HG02678 (cell line): ENCODE measurements around the gene NPLOC4.

Source experiments
- ATAC-seq: cut with Tn5 transposase; IDR thresholded peaks from one replicate; pipeline ENCODE4 v1.9.1; 2021; ENCODE audit warnings: mild to moderate bottlenecking, moderate library complexity; ENCODE audit not compliant: unreplicated experiment

Gene NPLOC4

DNA sequence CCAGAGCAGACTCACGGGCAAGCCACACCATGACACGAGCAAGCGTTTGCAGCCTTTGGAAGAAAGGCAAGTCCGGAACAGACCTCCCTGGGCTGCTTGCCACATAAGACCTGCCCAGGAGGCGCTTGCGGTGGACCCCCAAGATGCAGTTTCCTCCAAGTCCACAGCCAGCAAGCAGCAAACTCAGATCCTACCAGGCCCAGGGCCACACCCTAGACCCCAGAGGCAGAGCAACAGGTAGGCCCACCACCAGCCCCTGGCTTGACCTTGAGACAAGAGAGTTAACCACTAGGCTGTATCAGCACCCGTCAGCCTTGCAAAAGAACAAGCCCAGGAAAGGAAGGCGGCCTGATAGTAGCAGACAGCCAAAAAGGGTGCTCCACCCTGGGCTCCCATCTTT lies 87.1 kb downstream of the NPLOC4 start:
- no peak for ATAC-seq

DNA sequence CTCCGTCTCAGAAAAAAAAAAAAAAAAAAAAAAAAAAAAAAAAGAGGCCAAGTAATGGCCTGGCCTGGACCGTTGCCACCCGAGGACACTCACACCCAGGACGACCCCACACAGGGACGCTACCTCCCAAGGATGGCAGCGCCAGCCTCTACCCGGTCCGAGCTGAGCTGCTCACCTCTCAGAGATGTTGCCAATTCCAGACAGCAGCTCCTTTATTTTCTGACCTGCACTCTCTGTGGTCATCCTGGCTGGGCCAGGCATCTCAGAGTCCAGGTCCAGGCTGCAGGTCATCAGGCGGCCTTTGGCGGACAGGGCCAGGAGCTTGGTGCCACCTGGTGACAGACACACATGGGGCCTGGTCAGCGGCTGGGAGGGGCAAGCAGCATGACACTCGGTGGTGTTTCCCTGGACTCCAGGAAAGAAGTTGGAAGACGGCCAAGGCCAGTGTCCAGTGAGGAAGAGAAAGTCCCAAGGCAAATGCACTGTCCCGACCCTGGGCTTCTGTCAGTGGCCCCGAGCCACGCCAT lies 87.8 kb downstream of the NPLOC4 start:
- no peak for ATAC-seq

DNA sequence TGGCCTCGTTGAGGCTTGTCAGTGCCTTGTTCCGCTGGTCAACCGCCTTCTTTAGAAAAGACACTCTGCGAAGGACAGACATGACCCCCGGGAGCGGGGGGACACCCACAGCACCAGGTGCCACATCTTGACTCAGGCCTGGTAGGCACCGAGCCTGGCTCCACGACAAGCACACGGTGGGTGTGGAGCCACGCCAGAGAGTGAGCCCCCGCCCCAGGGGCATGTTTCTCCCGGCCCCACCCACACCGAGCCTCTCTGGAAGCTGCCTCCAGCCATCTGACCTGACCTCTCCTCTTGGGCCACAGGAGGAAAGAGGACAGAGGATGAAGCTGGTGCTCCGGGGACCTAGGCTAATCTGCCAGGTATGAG lies 89.3 kb downstream of the NPLOC4 start:
- no peak for ATAC-seq

DNA sequence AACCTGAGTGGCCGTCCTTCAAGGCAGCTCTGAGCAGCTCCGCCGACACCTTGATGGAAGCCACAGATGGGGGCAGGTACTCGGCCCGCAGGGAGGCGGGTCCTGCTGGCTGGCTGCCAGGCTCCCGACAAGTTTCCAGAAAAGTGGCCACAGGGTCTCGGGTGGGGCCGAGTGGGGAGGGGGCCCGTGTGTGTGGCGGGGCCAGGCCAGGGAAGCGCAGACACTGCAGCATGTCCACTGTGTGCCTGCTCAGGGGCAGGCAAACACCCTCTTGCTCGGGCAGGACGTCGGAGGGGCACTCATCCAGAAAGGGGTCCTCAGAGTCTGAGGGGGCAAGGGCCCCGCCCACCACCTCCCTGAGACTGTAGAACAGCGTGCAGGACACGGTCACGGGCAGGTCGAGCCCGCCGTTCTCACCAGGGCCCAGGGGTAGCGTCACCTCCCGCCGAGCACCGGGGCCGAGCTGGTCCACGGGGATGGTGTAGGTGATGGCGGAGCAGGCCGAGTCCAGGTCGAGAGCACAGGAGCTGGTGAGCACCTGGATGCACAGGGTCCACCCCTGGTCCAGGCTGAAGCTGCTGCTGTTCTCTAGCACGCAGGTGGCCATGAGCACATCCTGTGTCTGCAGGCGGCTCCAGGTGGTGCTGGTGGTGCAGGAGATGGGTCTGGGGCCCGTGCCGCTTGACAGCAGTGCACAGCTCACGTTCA lies 89.9 kb downstream of the NPLOC4 start:
- ATAC-seq, result no peak

DNA sequence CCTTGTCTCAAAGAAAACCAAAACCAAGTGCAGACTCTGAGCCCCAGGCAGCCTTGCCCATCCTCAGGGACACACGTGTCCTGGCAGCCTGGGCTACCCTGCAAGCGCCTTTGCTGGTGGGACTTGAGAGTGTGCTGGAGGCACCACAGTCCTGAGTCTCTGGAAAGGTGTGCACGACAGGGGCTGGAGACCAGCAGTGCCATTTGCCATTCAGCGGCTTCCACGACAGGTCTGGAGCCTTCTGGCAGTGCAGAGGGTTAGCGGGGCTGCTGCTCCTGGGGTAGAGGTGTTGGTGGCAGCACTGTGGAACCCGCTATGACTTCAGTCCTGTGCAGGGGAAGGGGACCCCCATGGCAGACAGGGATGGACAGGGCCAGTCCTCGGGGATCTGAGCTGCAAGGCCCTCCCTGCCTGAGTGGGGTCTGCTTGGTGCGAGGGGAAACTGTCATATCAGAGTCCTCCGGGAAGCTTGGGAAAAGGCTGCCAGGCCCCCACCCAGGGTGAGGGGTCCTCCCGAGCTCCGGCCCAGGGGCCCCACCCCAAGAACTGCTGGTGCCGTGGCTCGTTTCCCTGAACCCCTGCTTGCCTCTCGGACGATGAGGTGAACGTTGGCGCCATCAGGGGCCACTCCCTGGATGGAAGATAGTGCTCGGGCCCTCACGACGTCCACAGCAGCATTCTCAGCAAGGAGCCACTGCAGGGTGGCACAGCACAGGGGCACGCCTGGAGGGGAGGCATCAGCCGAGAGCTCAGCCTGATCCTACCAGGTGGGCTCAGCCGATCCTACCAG lies 91.6 kb downstream of the NPLOC4 start:
- ATAC-seq, result no peak

DNA sequence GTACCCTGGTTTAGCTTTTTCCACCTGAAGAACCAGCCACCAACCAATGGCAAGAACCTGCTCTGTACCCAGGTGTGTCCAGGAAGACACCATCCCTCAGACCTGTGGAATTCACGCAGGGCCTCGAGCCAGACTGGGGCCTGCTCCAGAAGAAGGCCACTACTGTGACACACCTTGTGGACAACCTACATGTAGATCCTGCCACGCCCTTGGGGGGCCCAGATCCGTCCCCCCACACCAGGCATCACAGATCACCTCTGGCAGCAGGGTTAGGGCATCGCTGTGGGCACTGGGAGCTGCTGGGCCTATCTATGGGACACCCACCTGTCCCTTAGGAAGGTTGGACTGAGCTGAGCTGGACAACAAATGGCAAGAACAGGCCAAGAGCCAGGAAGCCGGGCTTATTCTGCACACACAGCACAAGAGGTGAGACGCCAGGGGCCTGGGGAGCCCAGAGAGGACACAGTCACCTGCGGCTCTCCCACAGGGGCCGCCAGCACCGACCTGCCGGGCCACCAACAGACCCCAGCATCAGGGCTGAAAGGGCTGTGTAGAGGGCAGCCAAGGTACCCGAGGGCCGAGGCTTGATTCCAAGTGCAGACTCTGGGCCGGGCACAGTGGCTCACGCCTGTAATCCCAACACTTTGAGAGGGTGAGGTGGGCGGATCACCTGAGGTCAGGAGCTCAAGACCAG lies 92.5 kb downstream of the NPLOC4 start:
- no peak for ATAC-seq

DNA sequence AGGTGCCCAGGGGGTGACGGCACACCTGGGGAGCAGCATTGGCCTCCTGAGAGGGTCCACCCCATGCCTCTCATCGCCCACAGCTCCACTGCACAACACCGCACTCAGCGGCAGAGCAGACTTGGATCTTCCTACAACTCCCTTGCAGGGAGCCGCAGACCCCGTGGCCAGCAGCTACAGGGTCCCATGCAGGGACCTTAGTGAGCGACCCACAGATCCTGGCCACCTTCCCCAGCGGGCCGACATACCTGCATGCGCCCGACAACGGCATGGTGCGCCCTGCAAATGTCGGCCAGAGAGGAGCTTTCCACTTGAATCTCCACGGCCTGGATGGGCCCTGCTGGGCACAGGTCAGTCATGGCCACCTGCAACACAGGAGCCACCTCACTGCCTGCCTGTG lies 93.2 kb downstream of the NPLOC4 start:
- ATAC-seq, result no peak

DNA sequence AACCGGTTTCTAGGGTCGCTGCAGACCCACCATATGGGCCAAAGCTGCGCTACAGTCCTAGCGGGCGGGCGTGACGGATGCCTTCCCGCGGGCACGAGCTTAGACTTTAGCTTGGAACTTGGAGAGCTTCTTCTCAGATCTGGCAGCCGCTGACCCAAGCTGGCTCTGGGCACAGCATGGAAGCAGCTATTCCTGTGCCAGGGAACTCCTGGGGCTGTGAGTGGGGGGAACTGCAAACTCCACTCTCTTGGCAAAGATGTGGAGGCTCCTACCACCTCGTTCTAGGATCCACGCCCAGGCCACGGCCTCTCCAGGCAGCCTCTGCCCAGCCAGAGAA lies 93.6 kb downstream of the NPLOC4 start:
- no peak for ATAC-seq

DNA sequence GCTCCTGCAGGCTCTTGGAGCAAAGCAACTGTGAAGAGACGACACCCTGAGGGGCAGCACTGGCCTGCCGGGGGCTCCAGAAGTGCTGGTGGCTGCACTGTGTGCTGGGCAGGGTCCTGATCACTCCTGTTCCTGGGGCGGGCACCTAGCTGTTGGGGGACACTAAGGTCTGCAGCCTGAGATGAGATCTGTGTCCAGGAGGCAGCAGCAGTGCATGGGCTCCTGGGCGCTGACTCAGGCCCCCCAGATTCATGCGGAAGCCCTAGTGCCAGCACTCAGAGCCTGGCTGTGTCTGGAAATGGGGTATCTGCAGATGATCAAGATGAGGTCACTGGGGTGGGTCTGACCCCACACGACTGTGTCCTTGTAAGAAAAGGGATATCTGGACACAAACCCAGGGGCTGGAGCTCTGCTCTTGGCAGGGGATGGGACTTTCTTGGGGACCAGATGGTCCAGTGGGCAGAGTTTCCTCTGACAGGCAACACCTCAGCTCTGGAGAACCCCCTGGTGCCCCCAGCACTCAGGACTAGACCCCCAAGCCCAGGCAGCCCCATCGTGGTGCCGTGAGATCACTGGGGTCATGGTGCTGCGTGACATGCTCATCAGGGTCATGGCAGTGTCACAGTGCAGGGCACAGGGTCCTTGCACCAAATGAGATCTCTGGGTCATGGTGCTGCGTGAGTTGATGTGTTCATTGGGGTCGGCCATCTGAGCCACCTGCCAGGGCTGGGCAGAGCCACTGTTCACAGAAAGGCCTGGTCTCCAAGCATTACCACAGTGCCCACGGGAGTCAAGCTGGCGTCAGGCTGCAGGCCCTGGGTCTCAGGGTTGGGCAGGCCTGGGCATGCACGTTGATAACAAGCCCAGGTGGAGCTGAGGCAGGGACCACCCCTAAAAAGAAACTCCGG lies 94.2 kb downstream of the NPLOC4 start:
- no peak for ATAC-seq

DNA sequence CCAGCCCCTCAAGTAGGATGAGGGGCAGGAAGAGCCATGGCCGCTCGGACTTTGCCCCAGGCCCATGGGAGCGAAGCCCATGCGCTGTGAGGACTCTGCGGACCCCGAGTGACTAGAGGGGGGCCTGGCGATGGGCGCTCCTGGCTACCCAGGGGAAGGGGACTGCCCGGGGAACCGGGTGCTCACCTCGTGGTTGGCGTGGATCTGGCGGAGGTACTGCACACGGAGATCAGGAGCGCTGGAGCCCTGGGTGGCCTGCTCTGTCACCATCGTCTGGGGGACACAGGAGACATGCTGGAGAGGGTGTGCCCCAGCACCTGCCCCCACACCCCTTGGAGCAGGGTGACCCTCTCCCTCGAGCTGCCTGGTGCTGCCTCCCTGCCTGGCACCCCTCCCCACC lies 95.8 kb downstream of the NPLOC4 start:
- ATAC-seq, result no peak

DNA sequence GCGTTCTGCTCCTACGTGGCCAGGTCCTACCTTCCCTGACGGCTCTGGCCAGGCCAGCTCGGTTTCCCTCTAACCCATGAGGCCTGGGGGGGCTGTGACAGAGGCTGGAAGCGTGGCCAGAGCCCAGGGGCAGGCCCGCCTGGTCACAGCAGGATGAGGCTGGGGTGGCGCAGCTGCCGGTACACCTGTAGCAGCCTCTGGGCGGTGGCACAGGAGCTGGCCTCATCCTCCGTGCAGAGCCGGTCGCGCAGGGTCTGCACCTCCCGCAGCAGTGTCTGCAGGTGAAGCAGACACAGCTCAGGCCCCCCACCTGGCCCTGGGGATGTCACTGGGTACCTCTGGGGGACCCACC lies 96.3 kb downstream of the NPLOC4 start:
- ATAC-seq, result no peak

DNA sequence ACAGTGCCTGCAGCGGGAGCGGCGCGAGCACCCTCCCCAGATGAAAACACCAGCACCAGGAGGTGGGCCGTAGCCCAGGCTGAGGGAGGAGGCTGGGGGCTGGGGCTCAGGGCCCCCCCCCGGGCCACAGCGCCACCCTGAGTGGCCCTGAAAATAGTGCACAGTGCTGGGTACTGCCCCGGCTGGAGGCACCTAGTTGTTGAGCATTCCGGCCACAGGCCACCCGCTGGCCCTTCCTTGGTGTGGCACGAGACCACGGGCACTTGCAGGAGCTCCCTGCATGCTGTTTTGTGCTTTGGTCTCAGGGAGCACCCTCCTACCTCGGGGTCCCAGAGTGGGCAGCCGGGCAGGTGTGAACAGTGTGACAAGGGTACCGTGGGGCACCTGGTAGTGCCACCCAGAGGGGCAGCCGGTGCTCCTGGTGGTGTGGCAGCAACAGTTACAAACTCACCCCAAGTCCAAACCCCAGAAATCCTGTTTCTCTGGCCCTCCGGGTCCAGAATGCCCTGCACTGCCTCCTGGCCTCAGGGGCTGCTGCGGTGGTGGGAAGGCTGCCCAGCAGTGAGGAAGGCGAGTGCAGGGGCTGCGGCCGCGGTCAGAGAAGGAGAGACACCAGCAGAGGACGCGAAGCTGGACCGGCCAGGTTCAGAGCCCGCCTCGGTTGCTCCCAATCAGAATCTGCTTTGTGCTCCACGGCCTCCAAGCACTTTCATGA lies 96.8 kb downstream of the NPLOC4 start:
- no peak for ATAC-seq

DNA sequence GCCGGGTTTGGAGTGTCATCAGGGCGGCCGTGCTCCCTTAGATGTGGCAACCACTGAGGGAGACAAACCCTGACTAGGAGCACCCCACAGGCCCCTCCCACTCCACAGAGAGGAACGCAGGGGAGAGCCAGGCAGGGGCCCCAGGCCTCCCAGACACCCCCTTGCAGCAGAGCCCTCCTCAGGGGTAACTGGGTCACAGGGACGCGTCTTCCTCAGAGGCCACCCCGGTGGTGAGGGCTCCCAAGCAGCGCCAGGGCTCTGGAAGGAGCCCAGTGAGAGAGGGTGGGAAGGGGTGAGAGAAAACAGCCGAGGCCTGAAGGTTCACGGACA lies 97.4 kb downstream of the NPLOC4 start:
- ATAC-seq, result no peak

DNA sequence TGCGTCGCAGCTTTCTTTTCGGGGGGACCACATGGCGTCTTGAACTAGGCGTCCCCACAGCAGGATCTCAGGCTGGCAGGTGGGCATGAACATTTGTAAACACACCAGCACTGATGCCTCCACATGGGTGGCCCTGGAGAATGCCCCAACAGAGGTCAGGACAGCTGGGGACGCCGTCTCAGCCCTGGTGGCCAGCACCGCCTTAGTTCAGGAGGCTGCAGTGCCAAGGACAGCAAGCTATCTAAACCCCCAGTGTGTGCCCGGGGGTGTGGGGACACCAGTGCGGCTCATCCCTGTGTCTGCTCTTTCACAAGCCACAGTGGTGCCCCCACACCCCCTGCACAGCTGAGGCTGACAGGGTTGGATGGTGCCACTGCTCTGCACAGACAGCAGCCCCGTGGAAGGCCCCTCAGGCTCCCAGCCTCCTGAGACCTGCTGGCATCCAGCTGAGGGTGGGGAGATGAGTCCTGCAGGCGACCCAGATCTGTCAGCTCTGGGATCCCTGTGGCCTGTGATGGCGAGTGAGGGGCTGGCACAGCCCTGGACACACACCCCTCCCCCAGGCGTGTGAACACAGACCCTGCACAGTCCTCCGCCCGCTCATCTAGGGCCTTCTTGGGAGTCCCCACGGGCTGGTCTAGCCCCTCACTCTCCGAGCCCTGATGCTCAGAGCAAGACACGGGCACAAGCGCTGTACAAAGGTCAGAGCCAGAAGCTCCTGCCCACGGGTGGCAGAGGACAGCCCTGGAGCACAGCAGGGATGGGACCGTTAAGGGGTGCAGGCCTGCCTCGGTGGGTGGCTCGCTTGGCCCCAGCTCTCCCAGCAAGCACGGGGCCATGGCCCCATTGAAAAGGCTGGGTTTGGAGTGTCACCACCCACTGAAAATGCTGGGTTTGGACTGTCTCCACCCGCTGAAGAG lies 98.0 kb downstream of the NPLOC4 start:
- no peak for ATAC-seq

DNA sequence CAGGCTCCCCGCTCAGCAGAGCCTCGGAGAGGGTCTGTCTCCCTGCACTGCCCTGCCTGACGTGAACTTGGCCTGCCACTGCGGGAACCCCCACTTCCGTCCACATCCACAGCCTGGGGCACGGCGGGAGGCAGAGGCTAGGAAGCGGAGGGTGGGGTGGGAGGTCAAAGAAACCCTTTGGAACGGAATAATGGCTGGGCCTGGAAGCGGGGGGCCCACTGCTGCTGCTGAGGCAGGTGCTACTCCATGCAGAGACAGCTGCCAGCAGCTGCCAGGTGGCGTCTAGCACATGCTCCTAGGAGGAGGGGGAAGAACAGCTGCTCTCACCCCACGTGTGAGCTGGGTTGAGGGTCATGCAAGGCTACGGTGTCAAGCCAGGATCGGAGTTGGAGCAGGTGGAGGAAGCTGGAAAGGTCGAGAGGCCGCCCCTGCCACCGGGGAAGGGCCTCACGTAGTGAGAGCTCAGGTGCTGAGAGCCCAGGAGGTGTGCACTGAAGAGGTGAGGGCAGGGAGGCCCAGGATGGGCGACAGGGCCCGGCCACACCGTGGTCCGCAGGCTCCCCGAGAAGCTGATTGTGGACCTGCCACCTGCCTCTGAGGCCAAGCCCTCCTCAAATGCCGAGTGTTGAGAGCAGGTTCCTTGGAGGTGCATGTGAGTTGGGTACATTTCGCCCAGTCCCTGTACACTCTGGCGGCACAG lies 98.9 kb downstream of the NPLOC4 start:
- ATAC-seq, result no peak

DNA sequence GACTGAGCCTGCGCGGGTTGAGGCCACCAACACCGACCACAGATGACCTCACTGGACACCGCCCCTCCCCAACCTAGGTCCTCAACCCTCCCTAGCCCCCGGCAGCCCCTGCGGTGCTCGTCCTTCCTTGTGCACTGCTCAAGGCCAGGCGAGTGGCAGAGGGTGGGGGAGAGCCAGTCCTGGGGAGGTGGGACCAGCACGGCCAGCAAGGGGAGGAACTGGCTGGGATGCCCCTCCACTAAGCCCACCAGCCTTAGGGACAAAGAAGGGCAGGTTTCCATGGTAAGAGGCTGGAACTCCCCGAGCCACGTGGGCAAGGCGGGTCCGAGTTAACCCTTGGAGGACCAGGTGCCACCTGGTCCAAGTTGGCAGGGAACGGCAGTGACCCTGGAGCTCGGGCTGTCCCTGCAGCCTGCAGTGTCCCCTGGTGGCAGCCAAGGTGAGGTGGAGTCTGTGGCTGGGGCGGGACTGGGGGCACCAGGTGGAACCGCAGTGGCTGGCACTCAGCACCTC lies 99.5 kb downstream of the NPLOC4 start:
- ATAC-seq, result no peak

DNA sequence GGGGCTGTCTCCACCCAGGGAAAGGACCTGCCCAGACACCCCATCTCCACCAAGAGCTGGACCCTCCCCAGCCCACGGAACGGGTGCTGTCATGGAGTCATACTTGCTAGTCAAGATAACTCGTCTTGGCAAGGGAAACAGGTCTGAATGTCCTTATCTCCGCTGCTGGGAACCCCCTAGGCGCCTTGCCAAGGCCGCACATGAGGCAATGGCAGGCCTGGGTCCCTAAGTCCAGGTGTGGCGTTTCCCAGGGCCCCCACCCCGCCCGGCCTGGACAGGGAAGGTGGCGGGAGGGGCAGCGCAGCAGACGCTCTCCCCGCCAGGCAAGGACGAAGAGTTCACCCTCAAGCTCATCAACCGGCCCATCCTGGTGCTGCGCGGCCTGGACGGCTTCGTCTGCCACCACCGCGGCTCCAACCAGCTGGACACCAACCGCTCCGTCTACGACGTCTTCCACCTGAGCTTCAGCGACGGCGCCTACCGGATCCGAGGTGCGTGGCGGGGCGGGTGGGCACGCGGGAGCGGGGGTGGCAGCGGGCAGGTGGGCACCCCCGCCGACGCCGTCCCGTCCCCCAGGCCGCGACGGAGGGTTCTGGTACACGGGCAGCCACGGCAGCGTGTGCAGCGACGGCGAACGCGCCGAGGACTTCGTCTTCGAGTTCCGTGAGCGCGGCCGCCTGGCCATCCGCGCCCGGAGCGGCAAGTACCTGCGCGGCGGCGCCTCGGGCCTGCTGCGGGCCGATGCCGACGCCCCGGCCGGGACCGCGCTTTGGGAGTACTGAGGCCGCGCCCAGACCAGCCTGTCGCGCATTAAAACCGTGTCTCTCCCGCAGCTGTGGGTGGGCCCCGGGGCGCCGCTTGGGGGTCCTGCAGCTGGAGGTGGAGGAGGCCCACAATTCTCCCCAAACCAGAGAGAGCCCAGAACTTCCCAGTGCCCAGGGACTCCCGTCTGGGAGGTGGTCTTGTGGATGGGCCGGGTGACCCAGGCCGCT lies 100.3 kb downstream of the NPLOC4 start:
- ATAC-seq, result no peak
